ENCODE data around the gene TRIM64C.
"Not testable (repeated sequence)": the region's sequence is repeated elsewhere in the genome, so short reads cannot be mapped to it uniquely, and the experiment has no call there.

The TRIM64C gene

GRCh38 chr11:49059012-49059411, at the start of gene TRIM64C:
TSS of gene TRIM64C (minus strand) at chr11:49059112. CDS start at chr11:49059112, 0 bp downstream.
- not testable (repeated sequence) for FAIRE-seq

GRCh38 chr11:49102356-49102755, 43.4 kb upstream of the TRIM64C start:
- not testable (repeated sequence) for FAIRE-seq

GRCh38 chr11:49069897-49070296, 11.0 kb upstream of the TRIM64C start:
- not testable (repeated sequence) for FAIRE-seq

- FAIRE-seq: not testable (repeated sequence)
Measured at GRCh38 chr11:49049821-49050220, 9.1 kb downstream of the TRIM64C start.

GRCh38 chr11:49048229-49048628, 10.7 kb downstream of the TRIM64C start:
- not testable (repeated sequence) for FAIRE-seq

GRCh38 chr11:49028523-49028922, 30.4 kb downstream of the TRIM64C start, which contains the start of gene TRIM49B:
TSS of gene TRIM49B (plus strand) at chr11:49028823. CDS start at chr11:49031600, 2,777 bp downstream.
- not testable (repeated sequence) for FAIRE-seq
